Measurements from ENCODE around the gene OVOL2. TPM values are rescaled to one million over a fixed set of nuclear protein-coding genes. Genes with fewer than 3 reads are reported as not detected.

OVOL2 gene
- total and polyA plus RNA-seq, 4 donors: 0.13 to 0.17 TPM; not detected in 2

DNA sequence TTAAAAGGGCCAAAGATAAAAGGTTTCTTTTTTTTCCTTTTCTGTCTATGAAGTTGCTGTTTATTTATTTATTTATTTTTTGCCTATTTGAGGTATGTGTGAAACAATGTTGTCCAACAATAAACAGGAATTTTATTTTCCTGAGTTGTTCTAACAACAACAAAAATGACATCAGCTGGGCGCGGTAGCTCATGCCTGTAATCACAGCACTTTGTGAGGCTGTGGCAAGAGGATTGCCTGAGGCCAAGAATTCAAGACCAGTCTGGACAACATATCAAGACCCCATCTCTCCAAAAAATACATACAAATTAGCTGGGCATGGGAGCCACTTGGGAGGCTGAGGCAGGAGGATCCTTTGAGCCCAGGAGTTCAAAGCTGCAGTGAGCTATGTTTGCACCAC lies 44.8 kb downstream of the OVOL2 start:
- no peak for DNase-seq (ENCODE audit: low spot score)

More for the DNA sequence above, 44.8 kb downstream of the OVOL2 start:
- no peaks in the 10 kb centered on the region for H3K4me1 ChIP-seq (ENCODE audit: control insufficient read depth in 4 of 4, insufficient read depth in 4 of 4, low read length in 3 of 4)
- no peak overlapping the region for H3K9ac ChIP-seq (ENCODE audit: low read depth in 1 of 2, low read length in 2 of 2)
- H3K36me3 ChIP-seq (ENCODE audit: control insufficient read depth in 4 of 4, insufficient read depth in 3 of 4, low read depth in 1 of 4, low read length in 3 of 4): no peaks in the 10 kb centered on the region
- 96% methylated on average over 2 of the region's 2 CpGs for WGBS
- H3K4me3 ChIP-seq (ENCODE audit: low read depth in 1 of 3, low read length in 3 of 3): no peak overlapping the region
- TF ChIP-seq, protein P1, sequence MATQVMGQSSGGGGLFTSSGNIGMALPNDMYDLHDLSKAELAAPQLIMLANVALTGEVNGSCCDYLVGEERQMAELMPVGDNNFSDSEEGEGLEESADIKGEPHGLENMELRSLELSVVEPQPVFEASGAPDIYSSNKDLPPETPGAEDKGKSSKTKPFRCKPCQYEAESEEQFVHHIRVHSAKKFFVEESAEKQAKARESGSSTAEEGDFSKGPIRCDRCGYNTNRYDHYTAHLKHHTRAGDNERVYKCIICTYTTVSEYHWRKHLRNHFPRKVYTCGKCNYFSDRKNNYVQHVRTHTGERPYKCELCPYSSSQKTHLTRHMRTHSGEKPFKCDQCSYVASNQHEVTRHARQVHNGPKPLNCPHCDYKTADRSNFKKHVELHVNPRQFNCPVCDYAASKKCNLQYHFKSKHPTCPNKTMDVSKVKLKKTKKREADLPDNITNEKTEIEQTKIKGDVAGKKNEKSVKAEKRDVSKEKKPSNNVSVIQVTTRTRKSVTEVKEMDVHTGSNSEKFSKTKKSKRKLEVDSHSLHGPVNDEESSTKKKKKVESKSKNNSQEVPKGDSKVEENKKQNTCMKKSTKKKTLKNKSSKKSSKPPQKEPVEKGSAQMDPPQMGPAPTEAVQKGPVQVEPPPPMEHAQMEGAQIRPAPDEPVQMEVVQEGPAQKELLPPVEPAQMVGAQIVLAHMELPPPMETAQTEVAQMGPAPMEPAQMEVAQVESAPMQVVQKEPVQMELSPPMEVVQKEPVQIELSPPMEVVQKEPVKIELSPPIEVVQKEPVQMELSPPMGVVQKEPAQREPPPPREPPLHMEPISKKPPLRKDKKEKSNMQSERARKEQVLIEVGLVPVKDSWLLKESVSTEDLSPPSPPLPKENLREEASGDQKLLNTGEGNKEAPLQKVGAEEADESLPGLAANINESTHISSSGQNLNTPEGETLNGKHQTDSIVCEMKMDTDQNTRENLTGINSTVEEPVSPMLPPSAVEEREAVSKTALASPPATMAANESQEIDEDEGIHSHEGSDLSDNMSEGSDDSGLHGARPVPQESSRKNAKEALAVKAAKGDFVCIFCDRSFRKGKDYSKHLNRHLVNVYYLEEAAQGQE (IDR thresholded peaks at IDR 0.05): no peak
- TF ChIP-seq, protein P2, sequence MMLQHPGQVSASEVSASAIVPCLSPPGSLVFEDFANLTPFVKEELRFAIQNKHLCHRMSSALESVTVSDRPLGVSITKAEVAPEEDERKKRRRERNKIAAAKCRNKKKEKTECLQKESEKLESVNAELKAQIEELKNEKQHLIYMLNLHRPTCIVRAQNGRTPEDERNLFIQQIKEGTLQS (IDR thresholded peaks at IDR 0.05): no peak
- TF ChIP-seq, protein P3, sequence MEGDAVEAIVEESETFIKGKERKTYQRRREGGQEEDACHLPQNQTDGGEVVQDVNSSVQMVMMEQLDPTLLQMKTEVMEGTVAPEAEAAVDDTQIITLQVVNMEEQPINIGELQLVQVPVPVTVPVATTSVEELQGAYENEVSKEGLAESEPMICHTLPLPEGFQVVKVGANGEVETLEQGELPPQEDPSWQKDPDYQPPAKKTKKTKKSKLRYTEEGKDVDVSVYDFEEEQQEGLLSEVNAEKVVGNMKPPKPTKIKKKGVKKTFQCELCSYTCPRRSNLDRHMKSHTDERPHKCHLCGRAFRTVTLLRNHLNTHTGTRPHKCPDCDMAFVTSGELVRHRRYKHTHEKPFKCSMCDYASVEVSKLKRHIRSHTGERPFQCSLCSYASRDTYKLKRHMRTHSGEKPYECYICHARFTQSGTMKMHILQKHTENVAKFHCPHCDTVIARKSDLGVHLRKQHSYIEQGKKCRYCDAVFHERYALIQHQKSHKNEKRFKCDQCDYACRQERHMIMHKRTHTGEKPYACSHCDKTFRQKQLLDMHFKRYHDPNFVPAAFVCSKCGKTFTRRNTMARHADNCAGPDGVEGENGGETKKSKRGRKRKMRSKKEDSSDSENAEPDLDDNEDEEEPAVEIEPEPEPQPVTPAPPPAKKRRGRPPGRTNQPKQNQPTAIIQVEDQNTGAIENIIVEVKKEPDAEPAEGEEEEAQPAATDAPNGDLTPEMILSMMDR (IDR thresholded peaks at IDR 0.05; ENCODE audit: low read depth, low read length, missing input control): no peak
- no peak for TF ChIP-seq SP1 (IDR thresholded peaks at IDR 0.05)
- TF ChIP-seq GABPA (IDR thresholded peaks at IDR 0.05 in 1 of 2, conservative IDR thresholded peaks at IDR 0.05 in 1 of 2): no peak
- no peak for TF ChIP-seq RXRA (IDR thresholded peaks at IDR 0.05)
- no peak for TF ChIP-seq FOXA1 (IDR thresholded peaks at IDR 0.05)
- TF ChIP-seq YY1 (IDR thresholded peaks at IDR 0.05): no peak
- TF ChIP-seq, protein P4, sequence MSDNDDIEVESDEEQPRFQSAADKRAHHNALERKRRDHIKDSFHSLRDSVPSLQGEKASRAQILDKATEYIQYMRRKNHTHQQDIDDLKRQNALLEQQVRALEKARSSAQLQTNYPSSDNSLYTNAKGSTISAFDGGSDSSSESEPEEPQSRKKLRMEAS (IDR thresholded peaks at IDR 0.05): no peak
- TF ChIP-seq HNF4G (IDR thresholded peaks at IDR 0.05): no peak
- no peak for TF ChIP-seq FOXA2 (IDR thresholded peaks at IDR 0.05)
- TF ChIP-seq JUND (IDR thresholded peaks at IDR 0.05): no peak
- no peak for TF ChIP-seq HNF4A (conservative IDR thresholded peaks at IDR 0.05)
- TF ChIP-seq TAF1 (conservative IDR thresholded peaks at IDR 0.05): no peak
- TF ChIP-seq, protein P5, sequence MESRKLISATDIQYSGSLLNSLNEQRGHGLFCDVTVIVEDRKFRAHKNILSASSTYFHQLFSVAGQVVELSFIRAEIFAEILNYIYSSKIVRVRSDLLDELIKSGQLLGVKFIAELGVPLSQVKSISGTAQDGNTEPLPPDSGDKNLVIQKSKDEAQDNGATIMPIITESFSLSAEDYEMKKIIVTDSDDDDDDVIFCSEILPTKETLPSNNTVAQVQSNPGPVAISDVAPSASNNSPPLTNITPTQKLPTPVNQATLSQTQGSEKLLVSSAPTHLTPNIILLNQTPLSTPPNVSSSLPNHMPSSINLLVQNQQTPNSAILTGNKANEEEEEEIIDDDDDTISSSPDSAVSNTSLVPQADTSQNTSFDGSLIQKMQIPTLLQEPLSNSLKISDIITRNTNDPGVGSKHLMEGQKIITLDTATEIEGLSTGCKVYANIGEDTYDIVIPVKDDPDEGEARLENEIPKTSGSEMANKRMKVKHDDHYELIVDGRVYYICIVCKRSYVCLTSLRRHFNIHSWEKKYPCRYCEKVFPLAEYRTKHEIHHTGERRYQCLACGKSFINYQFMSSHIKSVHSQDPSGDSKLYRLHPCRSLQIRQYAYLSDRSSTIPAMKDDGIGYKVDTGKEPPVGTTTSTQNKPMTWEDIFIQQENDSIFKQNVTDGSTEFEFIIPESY (IDR thresholded peaks at IDR 0.05): no peak
- H3K27me3 ChIP-seq (ENCODE audit: control insufficient read depth in 4 of 4, insufficient read depth in 4 of 4, low read length in 3 of 4): no peaks in the 10 kb centered on the region
- H3K9me3 ChIP-seq (ENCODE audit: control insufficient read depth in 4 of 4, low read length in 3 of 4): no peaks in the 10 kb centered on the region
- H3K27ac ChIP-seq (ENCODE audit: low read depth in 1 of 2, low read length in 2 of 2): no peak overlapping the region
